GM19397 (cell line): Measurements from ENCODE around the gene OBSCN.

ENCODE experiments used
- ATAC-seq: cut with Tn5 transposase; IDR thresholded peaks from one replicate; pipeline ENCODE4 v1.9.1; 2021; ENCODE audit warnings: mild to moderate bottlenecking, moderate library complexity; ENCODE audit not compliant: unreplicated experiment

Gene OBSCN

GRCh38 chr1:228275179-228275429 lies 67.3 kb downstream of the OBSCN start:
- ATAC-seq, result no peak

- ATAC-seq, result peak; percentile 65
Observed at GRCh38 chr1:228275430-228276173, 67.8 kb downstream of the OBSCN start.

GRCh38 chr1:228276174-228276831 lies 68.5 kb downstream of the OBSCN start:
- ATAC-seq, result peak; percentile 15

- ATAC-seq, result no peak
Observed at GRCh38 chr1:228276901-228277490, 69.2 kb downstream of the OBSCN start.

- ATAC-seq, result no peak
Observed at GRCh38 chr1:228277491-228278431, 69.9 kb downstream of the OBSCN start.

GRCh38 chr1:228278432-228278941 lies 70.6 kb downstream of the OBSCN start:
- ATAC-seq, result no peak

GRCh38 chr1:228279011-228279721 lies 71.3 kb downstream of the OBSCN start:
- no peak for ATAC-seq

- no peak for ATAC-seq
Observed at GRCh38 chr1:228279722-228280105, 71.9 kb downstream of the OBSCN start.

- no peak for ATAC-seq
Observed at GRCh38 chr1:228280106-228280901, 72.5 kb downstream of the OBSCN start.

- ATAC-seq, result no peak
Observed at GRCh38 chr1:228280961-228281591, 73.2 kb downstream of the OBSCN start.

- ATAC-seq, result no peak
Observed at GRCh38 chr1:228281631-228282328, 73.9 kb downstream of the OBSCN start.

GRCh38 chr1:228282329-228283042 lies 74.6 kb downstream of the OBSCN start:
- ATAC-seq, result no peak

- no peak for ATAC-seq
Observed at GRCh38 chr1:228283043-228283371, 75.2 kb downstream of the OBSCN start.

GRCh38 chr1:228283476-228284147 lies 75.8 kb downstream of the OBSCN start:
- no peak for ATAC-seq

GRCh38 chr1:228284148-228284495 lies 76.3 kb downstream of the OBSCN start:
- ATAC-seq, result no peak

GRCh38 chr1:228284521-228284920 lies 76.7 kb downstream of the OBSCN start:
- ATAC-seq, result no peak

- ATAC-seq, result no peak
Observed at GRCh38 chr1:228285661-228286504, 78.0 kb downstream of the OBSCN start.
